Progenitor cell of endocrine pancreas (in vitro differentiated cells): Measurements from ENCODE around the gene IQCK. TPM values are rescaled to one million over a fixed set of nuclear protein-coding genes. Genes with fewer than 3 reads are reported as not detected.
"Not testable (repeated sequence)": the region's sequence is repeated elsewhere in the genome, so short reads cannot be mapped to it uniquely, and the experiment has no call there.

Experiments used
- DNase-seq: peaks from one replicate; pipeline ENCODE4 v3.0.0; 2021; ENCODE audit warnings: low spot score; ENCODE audit not compliant: unreplicated experiment
- H3K27ac Mint-ChIP-seq: 2 replicates; pipeline ENCODE4 v1.8.0; 2021; ENCODE audit warnings: mild to moderate bottlenecking, moderate library complexity, mixed read lengths
- H3K27me3 Mint-ChIP-seq: 2 replicates; pipeline ENCODE4 v1.8.0; 2021; ENCODE audit warnings: mixed read lengths
- H3K36me3 Mint-ChIP-seq: 2 replicates; pipeline ENCODE4 v1.8.0; 2022; ENCODE audit warnings: mixed read lengths; ENCODE audit not compliant: insufficient read depth
- H3K4me1 Mint-ChIP-seq: 2 replicates; pipeline ENCODE4 v1.8.0; 2021; ENCODE audit warnings: low read depth, mixed read lengths
- H3K4me3 Mint-ChIP-seq: 2 replicates; pipeline ENCODE4 v1.8.0; 2021; ENCODE audit warnings: low read depth, mild to moderate bottlenecking, moderate library complexity, mixed read lengths
- H3K9me3 Mint-ChIP-seq: 2 replicates; pipeline ENCODE4 v1.8.0; 2021; ENCODE audit warnings: low read depth, mixed read lengths
- total RNA-seq: library from RNA; stranded (reverse); gene quantifications from 2 replicates; pipeline ENCODE4 v1.2.1, GENCODE V29; 2021
- TF ChIP-seq, protein P1 (sequence below): fragments of 200-600 bp; sonication (generic); IDR thresholded peaks from one replicate; pipeline ENCODE4 v1.5.0; 2021; ENCODE audit warnings: antibody characterized with exemption, mild to moderate bottlenecking; ENCODE audit not compliant: unreplicated experiment

IQCK gene
- total RNA-seq, 1 donor from 2014 or later = 33.2 TPM

DNA sequence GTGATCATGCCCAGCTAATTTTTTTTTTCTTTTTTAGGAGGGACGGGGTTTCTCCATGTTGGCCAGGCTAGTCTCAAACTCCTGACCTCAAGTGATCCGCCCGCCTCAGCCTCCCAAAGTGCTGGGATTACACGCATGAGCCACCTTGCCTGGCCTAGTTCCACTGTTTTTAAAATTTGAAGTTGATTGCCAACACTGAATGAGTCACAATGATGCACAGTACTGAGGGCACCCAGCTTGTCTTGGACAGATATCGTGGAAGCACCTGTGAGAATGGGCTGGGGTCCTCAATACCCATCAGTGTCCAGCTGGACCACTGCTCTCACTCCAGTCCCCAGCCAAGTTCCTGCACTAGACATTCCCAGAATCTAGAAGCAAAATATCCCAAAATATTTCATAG, 2.5 kb upstream of the IQCK start:
- Mint-ChIP-seq H3K4me3 (peak overlapping the region; percentile 97), H3K36me3 (peaks cover 13% of the 10 kb centered on the region), H3K27ac (no peak overlapping the region), H3K4me1 (peaks cover 30% of the 10 kb centered on the region), H3K9me3 (no peaks in the 10 kb centered on the region), H3K27me3 (no peaks in the 10 kb centered on the region)
- DNase-seq = no peak
- TF ChIP-seq, protein P1, sequence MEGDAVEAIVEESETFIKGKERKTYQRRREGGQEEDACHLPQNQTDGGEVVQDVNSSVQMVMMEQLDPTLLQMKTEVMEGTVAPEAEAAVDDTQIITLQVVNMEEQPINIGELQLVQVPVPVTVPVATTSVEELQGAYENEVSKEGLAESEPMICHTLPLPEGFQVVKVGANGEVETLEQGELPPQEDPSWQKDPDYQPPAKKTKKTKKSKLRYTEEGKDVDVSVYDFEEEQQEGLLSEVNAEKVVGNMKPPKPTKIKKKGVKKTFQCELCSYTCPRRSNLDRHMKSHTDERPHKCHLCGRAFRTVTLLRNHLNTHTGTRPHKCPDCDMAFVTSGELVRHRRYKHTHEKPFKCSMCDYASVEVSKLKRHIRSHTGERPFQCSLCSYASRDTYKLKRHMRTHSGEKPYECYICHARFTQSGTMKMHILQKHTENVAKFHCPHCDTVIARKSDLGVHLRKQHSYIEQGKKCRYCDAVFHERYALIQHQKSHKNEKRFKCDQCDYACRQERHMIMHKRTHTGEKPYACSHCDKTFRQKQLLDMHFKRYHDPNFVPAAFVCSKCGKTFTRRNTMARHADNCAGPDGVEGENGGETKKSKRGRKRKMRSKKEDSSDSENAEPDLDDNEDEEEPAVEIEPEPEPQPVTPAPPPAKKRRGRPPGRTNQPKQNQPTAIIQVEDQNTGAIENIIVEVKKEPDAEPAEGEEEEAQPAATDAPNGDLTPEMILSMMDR = no peak

DNA sequence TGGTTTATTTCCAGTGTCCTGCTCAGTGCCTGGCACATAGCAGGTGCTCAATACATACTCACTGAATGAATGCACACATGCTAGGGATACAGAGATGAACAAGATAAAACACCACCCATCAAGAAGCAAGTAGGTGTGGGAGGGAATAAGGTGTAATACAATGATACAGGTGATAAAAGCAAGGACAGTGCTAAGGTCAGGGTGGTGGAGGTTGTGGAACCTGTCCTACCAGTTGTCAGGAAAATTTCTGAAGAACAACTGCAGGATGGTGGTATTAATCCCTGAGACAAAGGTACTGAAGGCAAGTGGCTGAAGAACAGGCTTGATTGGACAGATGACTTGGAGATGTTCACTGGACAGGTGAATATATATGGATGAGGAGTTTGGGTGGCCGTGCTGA, 1.9 kb upstream of the IQCK start:
- Mint-ChIP-seq H3K4me3 (peak overlapping the region; percentile 97), H3K9me3 (no peaks in the 10 kb centered on the region), H3K4me1 (peaks cover 36% of the 10 kb centered on the region), H3K36me3 (peaks cover 13% of the 10 kb centered on the region), H3K27me3 (no peaks in the 10 kb centered on the region), H3K27ac (peak overlapping the region; percentile 68)
- no peak for DNase-seq
- TF ChIP-seq, protein P1 = no peak

DNA sequence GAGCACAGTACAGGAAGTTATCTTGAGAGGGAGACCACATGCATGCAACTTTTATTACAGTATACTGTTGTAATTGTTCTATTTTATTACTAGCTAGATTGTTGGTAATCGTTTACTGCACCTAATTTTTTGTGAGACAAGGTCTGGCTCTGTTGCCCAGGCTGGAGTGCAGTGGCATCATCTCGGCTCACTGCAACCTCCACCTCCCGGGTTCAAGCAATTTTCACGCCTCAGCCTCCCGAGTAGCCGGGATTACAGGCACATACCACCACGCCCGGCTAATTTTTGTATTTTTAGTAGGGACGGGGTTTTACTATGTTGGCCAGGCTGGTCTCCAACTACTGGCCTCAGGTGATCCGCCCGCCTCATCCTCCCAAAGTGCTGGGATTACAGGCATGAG, 1.3 kb upstream of the IQCK start:
- not testable (repeated sequence) for DNase-seq, H3K9me3 Mint-ChIP-seq, H3K27me3 Mint-ChIP-seq
- peaks cover 10% of the 10 kb centered on the region for H3K36me3 Mint-ChIP-seq
- H3K4me3 Mint-ChIP-seq = peak overlapping the region; percentile 97
- H3K4me1 Mint-ChIP-seq = peaks cover 40% of the 10 kb centered on the region
- H3K27ac Mint-ChIP-seq = peak overlapping the region; percentile 97

DNA sequence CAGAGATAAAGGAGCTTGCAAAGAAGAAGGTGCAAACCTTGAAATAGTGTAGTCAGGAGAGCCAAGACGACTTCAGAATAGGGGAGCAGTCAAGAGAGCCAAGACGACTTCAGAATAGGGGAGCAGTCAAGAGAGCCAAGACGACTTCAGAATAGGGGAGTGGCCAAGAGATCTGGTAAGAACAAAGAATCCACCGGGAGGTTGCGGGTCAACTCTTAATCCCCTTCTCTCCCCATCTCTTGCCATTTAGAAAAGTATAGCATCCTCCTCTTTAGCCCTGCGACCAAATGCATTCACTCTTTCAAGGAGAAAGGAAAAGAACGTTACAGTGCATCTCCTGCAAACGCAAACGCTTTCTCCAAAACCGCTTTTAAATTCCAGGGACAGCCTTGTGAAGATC, 757 bp upstream of the IQCK start:
- Mint-ChIP-seq H3K4me3 (peak overlapping the region; percentile 97), H3K27me3 (no peaks in the 10 kb centered on the region), H3K27ac (peak overlapping the region; percentile 97), H3K4me1 (peaks cover 46% of the 10 kb centered on the region), H3K9me3 (no peaks in the 10 kb centered on the region), H3K36me3 (peaks cover 10% of the 10 kb centered on the region)
- no peak for DNase-seq
- TF ChIP-seq, protein P1 = no peak

DNA sequence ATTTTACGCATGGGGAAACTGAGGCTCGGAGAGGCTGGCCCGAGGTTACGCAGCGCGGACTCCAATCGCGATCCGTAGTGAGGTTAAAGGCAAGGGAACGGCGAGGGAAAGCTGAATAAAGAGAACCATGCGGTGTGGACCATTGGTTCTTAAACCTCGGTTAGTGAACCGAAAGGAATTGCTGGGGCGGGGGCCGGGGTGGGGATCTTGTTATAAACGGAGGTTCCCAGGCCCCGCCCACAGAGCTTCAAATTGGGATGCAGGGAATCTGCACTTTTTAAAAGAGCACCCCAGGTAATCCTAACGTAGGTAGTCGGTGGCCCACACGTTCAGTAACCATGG, 524 bp downstream of the IQCK start:
- peaks cover 13% of the 10 kb centered on the region for H3K36me3 Mint-ChIP-seq

More for the DNA sequence above, 524 bp downstream of the IQCK start:
- Mint-ChIP-seq H3K27me3 (no peaks in the 10 kb centered on the region), H3K4me3 (peak overlapping the region; percentile 97), H3K27ac (peak overlapping the region; percentile 59), H3K9me3 (no peaks in the 10 kb centered on the region), H3K4me1 (peaks cover 50% of the 10 kb centered on the region)
- TF ChIP-seq, protein P1 = no peak
- no peak for DNase-seq
